H9 (cell line): ENCODE results near the gene KLHL1. TPM values are rescaled to one million over a fixed set of nuclear protein-coding genes. Genes with fewer than 3 reads are reported as not detected.

Experiments used
- DNase-seq: peaks from one replicate; pipeline ENCODE4 v3.0.0-alpha.2; 2017
- H2AFZ ChIP-seq: one replicate; pipeline ENCODE4 v1.6.1; 2013; ENCODE audit warnings: mild to moderate bottlenecking, low read length, control low read depth, moderate library complexity
- H2AK5ac ChIP-seq: 2 replicates; pipeline ENCODE4 v1.6.1; 2013; ENCODE audit warnings: low read length, control low read depth, mixed read lengths; ENCODE audit not compliant: insufficient read length
- H2BK120ac ChIP-seq: one replicate; pipeline ENCODE4 v1.6.1; 2013; ENCODE audit warnings: low read depth, mild to moderate bottlenecking, low read length, control low read depth, inconsistent platforms; ENCODE audit not compliant: poor library complexity, severe bottlenecking
- H2BK12ac ChIP-seq: 2 replicates; pipeline ENCODE4 v1.6.1; 2013; ENCODE audit warnings: low read length, control low read depth, mixed read lengths, low read depth; ENCODE audit not compliant: insufficient read length
- H2BK15ac ChIP-seq: 2 replicates; pipeline ENCODE4 v1.6.1; 2013; ENCODE audit warnings: low read depth, low read length, control low read depth
- H2BK20ac ChIP-seq: one replicate; pipeline ENCODE4 v1.6.1; 2013; ENCODE audit warnings: low read depth, mild to moderate bottlenecking, low read length, control low read depth, inconsistent platforms; ENCODE audit not compliant: poor library complexity, severe bottlenecking
- H2BK5ac ChIP-seq: 2 replicates; pipeline ENCODE4 v1.6.1; 2013; ENCODE audit warnings: low read length, control low read depth, mixed read lengths; ENCODE audit not compliant: insufficient read length
- H3K14ac ChIP-seq: 2 replicates; pipeline ENCODE4 v1.6.1; 2013; ENCODE audit warnings: low read length, control low read depth; ENCODE audit not compliant: insufficient read depth
- H3K18ac ChIP-seq: 2 replicates; pipeline ENCODE4 v1.6.1; 2013; ENCODE audit warnings: low read depth, mild to moderate bottlenecking, mixed read lengths, low read length, control low read depth; ENCODE audit not compliant: insufficient read length
- H3K23ac ChIP-seq: 2 replicates; pipeline ENCODE4 v1.6.1; 2013; ENCODE audit warnings: low read length, control low read depth, mixed read lengths, low read depth; ENCODE audit not compliant: insufficient read length
- H3K23me2 ChIP-seq: 2 replicates; pipeline ENCODE4 v1.6.1; 2013; ENCODE audit warnings: low read depth, mild to moderate bottlenecking, mixed read lengths, low read length, control low read depth; ENCODE audit not compliant: insufficient read length, poor library complexity, severe bottlenecking
- H3K27ac ChIP-seq: 2 replicates; pipeline ENCODE4 v1.5.1; 2013; ENCODE audit warnings: low read length, control low read depth, mixed read lengths, low read depth; ENCODE audit not compliant: insufficient read length
- H3K27me3 ChIP-seq: 2 replicates; pipeline ENCODE4 v1.6.1; 2013; ENCODE audit warnings: low read length, control low read depth, inconsistent platforms; ENCODE audit not compliant: insufficient read depth
- H3K4ac ChIP-seq: 2 replicates; pipeline ENCODE4 v1.6.1; 2013; ENCODE audit warnings: low read depth, mild to moderate bottlenecking, control low read depth, inconsistent platforms, low read length, moderate library complexity
- H3K4me1 ChIP-seq: 2 replicates; pipeline ENCODE4 v1.6.1; 2013; ENCODE audit warnings: low read length, control low read depth, inconsistent platforms; ENCODE audit not compliant: insufficient read depth
- H3K4me2 ChIP-seq: 2 replicates; pipeline ENCODE4 v1.6.1; 2013; ENCODE audit warnings: low read length, control low read depth, mixed read lengths; ENCODE audit not compliant: insufficient read length, insufficient read depth
- H3K56ac ChIP-seq: 2 replicates; pipeline ENCODE4 v1.6.1; 2013; ENCODE audit warnings: low read depth, mild to moderate bottlenecking, mixed read lengths, low read length, control low read depth; ENCODE audit not compliant: insufficient read length
- H3K79me1 ChIP-seq: 2 replicates; pipeline ENCODE4 v1.6.1; 2013; ENCODE audit warnings: low read depth, mild to moderate bottlenecking, moderate library complexity, low read length, control low read depth, inconsistent platforms; ENCODE audit not compliant: insufficient read depth, poor library complexity, severe bottlenecking
- H3K79me2 ChIP-seq: 2 replicates; pipeline ENCODE4 v1.6.1; 2013; ENCODE audit warnings: low read length, control low read depth, inconsistent platforms; ENCODE audit not compliant: insufficient read depth
- H3K9ac ChIP-seq: 2 replicates; pipeline ENCODE4 v1.6.1; 2013; ENCODE audit warnings: low read length, control low read depth, mixed read lengths; ENCODE audit not compliant: insufficient read length; ENCODE audit errors: extremely low read depth
- H3K9me3 ChIP-seq: one replicate; pipeline ENCODE4 v1.6.1; 2013; ENCODE audit warnings: low read depth, low read length, inconsistent platforms; ENCODE audit not compliant: control insufficient read depth
- H3T11ph ChIP-seq: one replicate; pipeline ENCODE4 v1.6.1; 2013; ENCODE audit warnings: mild to moderate bottlenecking, low read length, control low read depth, inconsistent platforms
- H4K20me1 ChIP-seq: one replicate; pipeline ENCODE4 v1.6.1; 2013; ENCODE audit not compliant: control insufficient read depth, insufficient read length, insufficient read depth
- H4K5ac ChIP-seq: 2 replicates; pipeline ENCODE4 v1.6.1; 2013; ENCODE audit warnings: low read depth, mild to moderate bottlenecking, mixed read lengths, low read length, control low read depth; ENCODE audit not compliant: insufficient read length
- H4K8ac ChIP-seq: replicated peaks from 2 replicates; pipeline ENCODE4 v1.6.1; 2013; ENCODE audit warnings: low read length, control low read depth, mixed read lengths, low read depth; ENCODE audit not compliant: insufficient read length
- H4K91ac ChIP-seq: 2 replicates; pipeline ENCODE4 v1.6.1; 2013; ENCODE audit warnings: low read depth, mild to moderate bottlenecking, moderate library complexity, mixed read lengths, low read length, control low read depth; ENCODE audit not compliant: insufficient read length
- H3K27ac Mint-ChIP-seq, 3 experiments: 2 replicates in 2 of 3; 3 replicates in 1 of 3; pipeline ENCODE4 v1.8.0; 2020 to 2021; ENCODE audit warnings: mixed read lengths in 3 of 3, mild to moderate bottlenecking in 1 of 3, moderate library complexity in 1 of 3
- H3K27me3 Mint-ChIP-seq: 2 replicates; pipeline ENCODE4 v1.8.0; 2021; ENCODE audit warnings: low read depth, mild to moderate bottlenecking, moderate library complexity, mixed read lengths
- H3K36me3 Mint-ChIP-seq, 3 experiments: 2 replicates in 2 of 3; 3 replicates in 1 of 3; pipeline ENCODE4 v1.8.0; 2020 to 2021; ENCODE audit warnings: low read depth in 3 of 3, mixed read lengths in 3 of 3; ENCODE audit not compliant: insufficient read depth in 1 of 3
- H3K4me1 Mint-ChIP-seq, 2 experiments: 2 replicates each; pipeline ENCODE4 v1.8.0; 2020; ENCODE audit warnings: mixed read lengths in 2 of 2
- H3K4me3 Mint-ChIP-seq, 2 experiments: 2 replicates in 1 of 2; 3 replicates in 1 of 2; pipeline ENCODE4 v1.8.0; 2020 to 2021; ENCODE audit warnings: mild to moderate bottlenecking in 2 of 2, mixed read lengths in 2 of 2, moderate library complexity in 1 of 2
- H3K9me3 Mint-ChIP-seq, 2 experiments: 2 replicates in 1 of 2; 3 replicates in 1 of 2; pipeline ENCODE4 v1.8.0; 2020; ENCODE audit warnings: mild to moderate bottlenecking in 2 of 2, mixed read lengths in 2 of 2, moderate library complexity in 1 of 2
- WGBS: extraction: QIAGEN DNeasy Blood & Tissue Kit; methylation state at CpG from one replicate; pipeline ENCODE4 v1.1.7; 2013; ENCODE audit warnings: missing lambda C conversion rate, low lambda C conversion rate, mixed read lengths; ENCODE audit not compliant: insufficient read length; ENCODE audit errors: extremely low coverage; 5-methylcytosine and 5-hydroxymethylcytosine counted together
- total RNA-seq: library from RNA; stranded (reverse); gene quantifications from 2 replicates; pipeline ENCODE4 v1.2.1, GENCODE V29; 2021
- TF ChIP-seq, protein P1 (sequence below): fragments of 200-600 bp; sonication (generic); conservative IDR thresholded peaks from 3 replicates; pipeline ENCODE4 v1.8.0; 2021; ENCODE audit warnings: antibody characterized with exemption, mild to moderate bottlenecking

KLHL1 gene
- total RNA-seq, 1 experiment from 2014 or later = not detected

DNA sequence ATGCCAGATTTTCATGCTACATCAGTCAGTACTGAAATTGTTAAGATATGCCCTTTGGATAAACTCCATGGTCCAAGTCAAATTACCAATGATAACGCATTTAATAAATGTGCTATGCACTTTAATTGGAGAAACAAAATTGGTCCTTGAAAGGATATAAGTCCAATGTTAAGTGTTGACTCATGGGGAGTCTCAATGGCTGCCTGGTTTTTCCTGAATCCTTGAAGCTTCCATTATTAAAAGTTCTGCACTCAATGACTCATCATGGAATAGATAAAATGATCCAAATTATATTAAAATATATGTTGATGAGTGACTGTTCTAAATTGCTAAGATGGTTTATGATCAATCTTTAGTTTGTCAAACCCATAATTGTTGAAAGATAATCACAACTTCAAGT lies 346.7 kb downstream of the KLHL1 start:
- H4K8ac ChIP-seq = no peak overlapping the region
- H3K4me1 ChIP-seq = no peaks in the 10 kb centered on the region
- H3K27ac Mint-ChIP-seq = no peak overlapping the region
- no peak overlapping the region for H2BK15ac ChIP-seq
- H2BK5ac ChIP-seq = no peak overlapping the region
- no peak overlapping the region for H4K5ac ChIP-seq
- H3K27me3 Mint-ChIP-seq = no peaks in the 10 kb centered on the region
- no peak overlapping the region for H4K91ac ChIP-seq
- H3K79me1 ChIP-seq = no peaks in the 10 kb centered on the region
- no peak for DNase-seq
- no peak overlapping the region for H2BK12ac ChIP-seq
- no peaks in the 10 kb centered on the region for H3K23me2 ChIP-seq
- H3K4me3 Mint-ChIP-seq = no peak overlapping the region
- H3K56ac ChIP-seq = no peak overlapping the region
- H3K4ac ChIP-seq = no peak overlapping the region
- no peaks in the 10 kb centered on the region for H3K9me3 Mint-ChIP-seq
- H3K4me2 ChIP-seq = no peak overlapping the region
- H4K20me1 ChIP-seq = no peaks in the 10 kb centered on the region
- no peak overlapping the region for H2AK5ac ChIP-seq
- no peak overlapping the region for H3T11ph ChIP-seq
- no peak overlapping the region for H3K27ac ChIP-seq
- H3K36me3 Mint-ChIP-seq = no peaks in the 10 kb centered on the region; a peak in 1 of 7 replicates
- no peaks in the 10 kb centered on the region for H3K79me2 ChIP-seq
- no peaks in the 10 kb centered on the region for H3K9me3 ChIP-seq
- TF ChIP-seq, protein P1, sequence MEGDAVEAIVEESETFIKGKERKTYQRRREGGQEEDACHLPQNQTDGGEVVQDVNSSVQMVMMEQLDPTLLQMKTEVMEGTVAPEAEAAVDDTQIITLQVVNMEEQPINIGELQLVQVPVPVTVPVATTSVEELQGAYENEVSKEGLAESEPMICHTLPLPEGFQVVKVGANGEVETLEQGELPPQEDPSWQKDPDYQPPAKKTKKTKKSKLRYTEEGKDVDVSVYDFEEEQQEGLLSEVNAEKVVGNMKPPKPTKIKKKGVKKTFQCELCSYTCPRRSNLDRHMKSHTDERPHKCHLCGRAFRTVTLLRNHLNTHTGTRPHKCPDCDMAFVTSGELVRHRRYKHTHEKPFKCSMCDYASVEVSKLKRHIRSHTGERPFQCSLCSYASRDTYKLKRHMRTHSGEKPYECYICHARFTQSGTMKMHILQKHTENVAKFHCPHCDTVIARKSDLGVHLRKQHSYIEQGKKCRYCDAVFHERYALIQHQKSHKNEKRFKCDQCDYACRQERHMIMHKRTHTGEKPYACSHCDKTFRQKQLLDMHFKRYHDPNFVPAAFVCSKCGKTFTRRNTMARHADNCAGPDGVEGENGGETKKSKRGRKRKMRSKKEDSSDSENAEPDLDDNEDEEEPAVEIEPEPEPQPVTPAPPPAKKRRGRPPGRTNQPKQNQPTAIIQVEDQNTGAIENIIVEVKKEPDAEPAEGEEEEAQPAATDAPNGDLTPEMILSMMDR = no peak
- no peak overlapping the region for H2BK120ac ChIP-seq
- H3K27me3 ChIP-seq = no peaks in the 10 kb centered on the region
- H3K14ac ChIP-seq = no peak overlapping the region
- H3K23ac ChIP-seq = no peak overlapping the region
- H2BK20ac ChIP-seq = no peak overlapping the region
- no peak overlapping the region for H2AFZ ChIP-seq
- H3K9ac ChIP-seq = no peak overlapping the region
- H3K4me1 Mint-ChIP-seq = no peaks in the 10 kb centered on the region
- no CpG with 5 or more reads among the region's 1 CpG for WGBS
- H3K18ac ChIP-seq = no peak overlapping the region
